Gastrocnemius medialis (tissue), 4 donors: ENCODE data around the gene SIK1.

Experiments
- POLR2A ChIP-seq, 2 donors: fragments of 450-650 bp; IDR thresholded peaks; one replicate each; pipeline ENCODE4 v1.6.1; 2017; ENCODE audit warnings: antibody characterized with exemption in 2 of 2, mild to moderate bottlenecking in 2 of 2, moderate library complexity in 2 of 2
- TF ChIP-seq, protein P1 (sequence below), 5 experiments: fragments of 450-650 bp in 3 of 5; fragments of 200-600 bp in 2 of 5; sonication (generic) in 2 of 5; IDR thresholded peaks in 4 of 5; conservative IDR thresholded peaks in 1 of 5; 1 replicate in 4 of 5; 2 replicates in 1 of 5; pipeline ENCODE4 v1.5.1; 2016 to 2019; ENCODE audit warnings: antibody characterized with exemption in 5 of 5, mild to moderate bottlenecking in 3 of 5, moderate library complexity in 3 of 5

DNA sequence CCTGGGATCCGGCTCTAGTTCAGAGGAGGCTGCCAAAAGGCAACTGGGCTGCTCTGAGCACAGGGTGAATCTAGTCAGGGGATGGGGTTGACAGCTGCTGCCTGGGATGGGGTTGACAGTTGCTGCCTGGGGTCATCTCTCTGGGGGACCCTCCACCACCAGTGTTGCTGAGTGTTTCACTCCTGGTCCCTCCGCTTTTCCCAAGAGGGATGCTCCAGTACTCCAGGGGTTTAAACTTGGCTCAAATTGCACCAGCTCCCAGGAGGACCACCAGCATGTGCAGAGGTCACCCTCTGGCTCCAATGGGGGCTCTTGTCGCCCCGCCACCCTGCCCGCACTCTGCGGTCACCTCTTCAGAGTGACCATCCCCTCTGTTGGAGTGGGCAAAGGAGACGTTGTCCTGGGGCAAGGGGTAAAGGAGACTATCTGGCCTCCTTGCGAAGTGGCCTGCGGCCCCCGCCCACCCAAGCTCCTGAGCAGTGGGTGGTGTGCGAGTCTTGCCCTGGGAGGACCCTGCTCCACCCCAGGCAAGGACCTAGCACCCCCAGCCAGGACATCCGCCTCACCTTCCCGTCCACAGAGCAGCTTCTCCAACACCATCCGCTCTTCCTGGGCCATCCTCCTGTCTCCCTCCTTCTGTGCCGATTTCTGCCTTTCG, 52.6 kb downstream of the SIK1 start:
- TF ChIP-seq, protein P1, sequence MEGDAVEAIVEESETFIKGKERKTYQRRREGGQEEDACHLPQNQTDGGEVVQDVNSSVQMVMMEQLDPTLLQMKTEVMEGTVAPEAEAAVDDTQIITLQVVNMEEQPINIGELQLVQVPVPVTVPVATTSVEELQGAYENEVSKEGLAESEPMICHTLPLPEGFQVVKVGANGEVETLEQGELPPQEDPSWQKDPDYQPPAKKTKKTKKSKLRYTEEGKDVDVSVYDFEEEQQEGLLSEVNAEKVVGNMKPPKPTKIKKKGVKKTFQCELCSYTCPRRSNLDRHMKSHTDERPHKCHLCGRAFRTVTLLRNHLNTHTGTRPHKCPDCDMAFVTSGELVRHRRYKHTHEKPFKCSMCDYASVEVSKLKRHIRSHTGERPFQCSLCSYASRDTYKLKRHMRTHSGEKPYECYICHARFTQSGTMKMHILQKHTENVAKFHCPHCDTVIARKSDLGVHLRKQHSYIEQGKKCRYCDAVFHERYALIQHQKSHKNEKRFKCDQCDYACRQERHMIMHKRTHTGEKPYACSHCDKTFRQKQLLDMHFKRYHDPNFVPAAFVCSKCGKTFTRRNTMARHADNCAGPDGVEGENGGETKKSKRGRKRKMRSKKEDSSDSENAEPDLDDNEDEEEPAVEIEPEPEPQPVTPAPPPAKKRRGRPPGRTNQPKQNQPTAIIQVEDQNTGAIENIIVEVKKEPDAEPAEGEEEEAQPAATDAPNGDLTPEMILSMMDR (IDR thresholded peaks at IDR 0.05 in 4 of 5, conservative IDR thresholded peaks at IDR 0.05 in 1 of 5): no peak
- no peak for TF ChIP-seq POLR2A (IDR thresholded peaks at IDR 0.05)
